Glutamatergic neuron (in vitro differentiated cells): ENCODE data around the gene NR2E3. TPM values are rescaled to one million over a fixed set of nuclear protein-coding genes. Genes with fewer than 3 reads are reported as not detected.
"Not testable (repeated sequence)": the region's sequence is repeated elsewhere in the genome, so short reads cannot be mapped to it uniquely, and the experiment has no call there.

Source experiments
- DNase-seq: peaks from one replicate; pipeline ENCODE4 v3.0.0; 2022
- H3K27ac Mint-ChIP-seq: one replicate; pipeline ENCODE4 v1.8.0; 2020; ENCODE audit warnings: mild to moderate bottlenecking, mixed read lengths, inconsistent platforms; ENCODE audit not compliant: unreplicated experiment
- H3K27me3 Mint-ChIP-seq: one replicate; pipeline ENCODE4 v1.8.0; 2020; ENCODE audit warnings: mild to moderate bottlenecking, moderate library complexity, mixed read lengths, inconsistent platforms; ENCODE audit not compliant: unreplicated experiment
- H3K36me3 Mint-ChIP-seq: one replicate; pipeline ENCODE4 v1.8.0; 2020; ENCODE audit warnings: mild to moderate bottlenecking, mixed read lengths, inconsistent platforms; ENCODE audit not compliant: unreplicated experiment
- H3K4me1 Mint-ChIP-seq: one replicate; pipeline ENCODE4 v1.8.0; 2020; ENCODE audit warnings: mild to moderate bottlenecking, low read depth, mixed read lengths, inconsistent platforms; ENCODE audit not compliant: unreplicated experiment
- H3K4me3 Mint-ChIP-seq: one replicate; pipeline ENCODE4 v1.8.0; 2020; ENCODE audit warnings: mild to moderate bottlenecking, mixed read lengths, inconsistent platforms; ENCODE audit not compliant: unreplicated experiment
- H3K9me3 Mint-ChIP-seq: one replicate; pipeline ENCODE4 v1.8.0; 2020; ENCODE audit warnings: mild to moderate bottlenecking, moderate library complexity, mixed read lengths, inconsistent platforms; ENCODE audit not compliant: unreplicated experiment
- total RNA-seq: library from RNA; stranded (reverse); fragmentation: NEBNext Ultra II Directional; extraction: Animal tissue kit (Norgen Biotek cat#: 25700); gene quantifications from one replicate; pipeline ENCODE4 v1.2.1, GENCODE V29; 2021; ENCODE audit not compliant: unreplicated experiment
- TF ChIP-seq, protein P1 (sequence below): fragments of 200-600 bp; sonication (generic); IDR thresholded peaks from one replicate; pipeline ENCODE4 v1.5.0; 2021; ENCODE audit not compliant: partially characterized antibody, unreplicated experiment

The NR2E3 gene
- total RNA-seq, 1 donor from 2014 or later, result 0.69 TPM

DNA sequence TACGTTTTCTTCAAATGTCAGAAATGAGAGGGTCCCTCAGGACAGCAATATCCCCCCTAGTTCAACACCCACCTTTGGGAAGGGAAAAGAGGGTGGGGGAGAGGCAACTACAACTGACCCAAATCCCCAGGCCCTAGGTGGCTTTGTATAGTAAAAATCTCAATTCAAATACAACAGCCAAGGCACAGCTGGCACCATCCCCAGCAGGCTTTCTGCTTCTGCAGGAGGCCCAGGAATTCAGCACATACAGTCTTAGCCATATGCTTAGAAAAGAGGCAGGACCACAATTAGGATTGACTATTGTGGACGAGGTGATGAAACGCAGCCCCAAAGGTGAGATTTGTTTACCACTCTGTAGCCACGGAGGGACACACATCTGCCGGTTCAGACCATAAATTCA is 15.8 kb downstream of the NR2E3 start:
- H3K4me3 Mint-ChIP-seq, result no peak overlapping the region
- DNase-seq, result no peak
- TF ChIP-seq, protein P1, sequence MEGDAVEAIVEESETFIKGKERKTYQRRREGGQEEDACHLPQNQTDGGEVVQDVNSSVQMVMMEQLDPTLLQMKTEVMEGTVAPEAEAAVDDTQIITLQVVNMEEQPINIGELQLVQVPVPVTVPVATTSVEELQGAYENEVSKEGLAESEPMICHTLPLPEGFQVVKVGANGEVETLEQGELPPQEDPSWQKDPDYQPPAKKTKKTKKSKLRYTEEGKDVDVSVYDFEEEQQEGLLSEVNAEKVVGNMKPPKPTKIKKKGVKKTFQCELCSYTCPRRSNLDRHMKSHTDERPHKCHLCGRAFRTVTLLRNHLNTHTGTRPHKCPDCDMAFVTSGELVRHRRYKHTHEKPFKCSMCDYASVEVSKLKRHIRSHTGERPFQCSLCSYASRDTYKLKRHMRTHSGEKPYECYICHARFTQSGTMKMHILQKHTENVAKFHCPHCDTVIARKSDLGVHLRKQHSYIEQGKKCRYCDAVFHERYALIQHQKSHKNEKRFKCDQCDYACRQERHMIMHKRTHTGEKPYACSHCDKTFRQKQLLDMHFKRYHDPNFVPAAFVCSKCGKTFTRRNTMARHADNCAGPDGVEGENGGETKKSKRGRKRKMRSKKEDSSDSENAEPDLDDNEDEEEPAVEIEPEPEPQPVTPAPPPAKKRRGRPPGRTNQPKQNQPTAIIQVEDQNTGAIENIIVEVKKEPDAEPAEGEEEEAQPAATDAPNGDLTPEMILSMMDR, result no peak
- H3K9me3 Mint-ChIP-seq, result no peaks in the 10 kb centered on the region
- peaks cover 15% of the 10 kb centered on the region for H3K36me3 Mint-ChIP-seq
- peak overlapping the region; percentile 35 for H3K27ac Mint-ChIP-seq
- H3K4me1 Mint-ChIP-seq, result peaks cover 20% of the 10 kb centered on the region
- no peaks in the 10 kb centered on the region for H3K27me3 Mint-ChIP-seq

DNA sequence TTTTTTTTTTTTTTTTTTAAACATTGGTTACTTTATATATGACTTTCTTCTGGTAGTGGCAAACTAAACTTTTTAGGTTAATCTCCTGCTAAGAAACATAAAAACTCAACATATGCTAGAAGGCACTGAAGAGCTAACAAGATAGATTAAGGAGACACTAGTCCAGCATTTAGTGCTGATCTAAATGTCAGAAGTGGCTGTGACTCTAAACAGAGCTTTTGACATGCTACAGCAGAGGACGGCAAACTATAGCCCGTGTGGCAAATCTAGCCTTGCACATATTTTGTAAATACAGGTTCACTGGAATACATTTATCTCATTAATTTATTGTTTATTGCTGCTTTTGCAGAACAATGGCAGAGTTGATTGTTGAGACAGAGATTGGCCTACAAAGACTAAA is 20.6 kb downstream of the NR2E3 start:
- H3K36me3 Mint-ChIP-seq, result peaks cover 5% of the 10 kb centered on the region
- H3K4me3 Mint-ChIP-seq, result no peak overlapping the region
- peaks cover 13% of the 10 kb centered on the region for H3K4me1 Mint-ChIP-seq
- TF ChIP-seq, protein P1, result no peak
- no peaks in the 10 kb centered on the region for H3K9me3 Mint-ChIP-seq
- H3K27me3 Mint-ChIP-seq, result no peaks in the 10 kb centered on the region
- H3K27ac Mint-ChIP-seq, result no peak overlapping the region
- no peak for DNase-seq

DNA sequence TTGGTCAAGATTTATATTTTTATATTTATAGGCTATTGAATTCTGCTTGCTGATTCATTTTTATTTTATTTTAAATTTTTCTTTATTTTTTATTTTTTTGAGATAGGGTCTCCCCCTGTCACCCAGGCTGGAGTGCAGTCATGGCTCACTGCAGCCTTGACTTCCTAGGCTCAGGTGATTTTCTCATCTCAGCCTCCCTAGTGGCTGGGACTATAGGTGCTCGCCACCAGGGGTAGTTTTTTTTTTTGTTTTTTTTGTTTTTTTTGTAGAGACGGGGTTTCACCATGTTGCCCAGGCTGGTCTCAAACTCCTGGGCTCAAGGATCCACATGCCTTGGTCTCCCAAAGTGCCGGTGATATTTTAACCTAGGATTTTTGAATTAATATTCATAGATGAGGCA is 31.2 kb downstream of the NR2E3 start:
- H3K4me1 Mint-ChIP-seq, result no peaks in the 10 kb centered on the region
- TF ChIP-seq, protein P1, result peak; percentile 19
- no peaks in the 10 kb centered on the region for H3K36me3 Mint-ChIP-seq
- H3K9me3 Mint-ChIP-seq, result no peaks in the 10 kb centered on the region
- H3K27ac Mint-ChIP-seq, result no peak overlapping the region
- no peak overlapping the region for H3K4me3 Mint-ChIP-seq
- no peak for DNase-seq
- H3K27me3 Mint-ChIP-seq, result no peaks in the 10 kb centered on the region

DNA sequence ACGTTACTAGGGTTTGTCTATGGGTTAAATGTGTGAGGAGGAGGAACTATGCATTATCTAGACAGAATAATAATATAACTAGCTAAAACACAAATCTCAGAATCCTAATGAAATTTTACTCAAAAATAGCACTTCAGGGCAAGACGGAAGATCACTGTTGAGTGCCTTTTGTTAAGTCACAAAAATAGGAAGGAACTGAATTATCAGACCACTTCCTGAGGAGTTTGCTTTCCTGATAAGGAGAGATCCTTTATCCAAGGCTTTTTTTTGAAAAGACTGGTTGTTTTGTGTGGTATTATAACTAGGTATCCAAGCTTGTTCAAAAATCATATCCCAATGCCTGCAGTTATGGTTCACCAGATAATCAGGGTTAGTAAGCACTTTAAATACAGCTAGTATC is 34.6 kb downstream of the NR2E3 start:
- Mint-ChIP-seq H3K4me3 (no peak overlapping the region), H3K4me1 (no peaks in the 10 kb centered on the region), H3K9me3 (no peaks in the 10 kb centered on the region), H3K27ac (no peak overlapping the region), H3K27me3 (no peaks in the 10 kb centered on the region), H3K36me3 (peaks cover 8% of the 10 kb centered on the region)
- DNase-seq, result no peak
- TF ChIP-seq, protein P1, result no peak

DNA sequence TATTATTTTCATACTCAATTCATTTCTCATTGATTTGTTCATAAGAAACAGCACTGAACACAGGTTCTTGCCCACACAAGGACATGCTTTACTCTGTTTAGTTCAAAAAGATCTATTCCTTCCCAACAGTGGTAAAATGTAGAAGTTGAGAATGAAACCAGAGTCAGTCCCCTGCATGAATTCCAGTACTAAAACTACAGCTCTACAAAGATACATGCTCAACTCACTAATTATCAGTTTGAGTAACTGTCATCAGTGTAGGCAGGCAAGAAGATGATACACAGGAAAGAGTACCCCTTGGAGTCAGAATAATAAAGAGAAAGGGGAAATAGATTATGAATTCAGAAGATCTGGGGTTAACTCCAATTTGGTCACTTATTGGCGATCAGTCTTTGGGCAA is 43.2 kb downstream of the NR2E3 start:
- H3K9me3 Mint-ChIP-seq, result peaks cover 2% of the 10 kb centered on the region
- H3K4me1 Mint-ChIP-seq, result no peaks in the 10 kb centered on the region
- H3K4me3 Mint-ChIP-seq, result no peak overlapping the region
- H3K27ac Mint-ChIP-seq, result no peak overlapping the region
- H3K36me3 Mint-ChIP-seq, result peaks cover 3% of the 10 kb centered on the region
- DNase-seq, result no peak
- no peaks in the 10 kb centered on the region for H3K27me3 Mint-ChIP-seq
- TF ChIP-seq, protein P1, result no peak

DNA sequence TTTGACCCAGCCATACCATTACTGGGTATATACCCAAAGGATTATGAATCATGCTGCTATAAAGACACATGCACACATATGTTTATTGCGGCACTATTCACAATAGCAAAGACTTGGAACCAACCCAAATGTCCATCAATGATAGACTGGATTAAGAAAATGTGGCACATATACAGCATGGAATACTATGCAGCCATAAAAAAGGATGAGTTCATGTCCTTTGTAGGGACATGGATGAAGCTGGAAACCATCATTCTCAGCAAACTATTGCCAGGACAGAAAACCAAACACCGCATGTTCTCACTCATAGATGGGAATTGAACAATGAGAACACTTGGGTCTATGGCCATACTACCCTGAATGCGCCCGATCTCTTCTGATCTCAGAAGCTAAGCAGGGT is 47.9 kb downstream of the NR2E3 start:
- DNase-seq, H3K27ac Mint-ChIP-seq, H3K4me3 Mint-ChIP-seq, H3K36me3 Mint-ChIP-seq, H3K4me1 Mint-ChIP-seq, H3K9me3 Mint-ChIP-seq, H3K27me3 Mint-ChIP-seq: not testable (repeated sequence)
